Thoracic aorta (tissue), 2 donors: ENCODE data around the gene PRSS33. TPM values are rescaled to one million over a fixed set of nuclear protein-coding genes. Genes with fewer than 3 reads are reported as not detected.

Experiments
- ATAC-seq: fragments of 150-250 bp; one replicate; pipeline ENCODE4 v1.8.0; 2017; ENCODE audit warnings: low read depth; ENCODE audit not compliant: insufficient number of reproducible peaks, low FRiP score
- DNase-seq: peaks from one replicate; pipeline ENCODE4 v3.0.0-alpha.2; 2020; ENCODE audit warnings: low spot score
- H3K27ac ChIP-seq, 2 donors: fragments of 200-600 bp; sonication (generic); 1 replicate in 1 of 2; 2 replicates in 1 of 2; pipeline ENCODE4 v1.5.1; 2016; ENCODE audit warnings: mild to moderate bottlenecking in 2 of 2, moderate library complexity in 2 of 2
- H3K27me3 ChIP-seq: fragments of 200-600 bp; sonication (generic); replicated peaks from 2 replicates; pipeline ENCODE4 v1.6.0; 2016; ENCODE audit warnings: mild to moderate bottlenecking; ENCODE audit not compliant: insufficient read depth
- H3K36me3 ChIP-seq: fragments of 200-600 bp; sonication (generic); one replicate; pipeline ENCODE4 v1.5.1; 2016
- H3K4me1 ChIP-seq, 2 donors: fragments of 200-600 bp; sonication (generic); 1 replicate in 1 of 2; 2 replicates in 1 of 2; pipeline versions ENCODE4 v1.5.1 to v1.6.0; 2016; ENCODE audit warnings: low read depth in 2 of 2, mild to moderate bottlenecking in 1 of 2; ENCODE audit not compliant: control insufficient read depth in 1 of 2
- H3K4me3 ChIP-seq: fragments of 200-600 bp; sonication (generic); 2 replicates; pipeline ENCODE4 v1.5.1; 2016; ENCODE audit warnings: mild to moderate bottlenecking
- H3K9me3 ChIP-seq: fragments of 200-600 bp; sonication (generic); 2 replicates; pipeline ENCODE4 v1.5.1; 2016
- total RNA-seq, 2 donors: library from RNA; depleted of rRNA; stranded (reverse); fragments of >200 nt; gene quantifications; one replicate each; pipeline versions ENCODE4 v1.1.0 to v1.2.3, GENCODE V29; 2016
- TF ChIP-seq, protein P1 (sequence below): fragments of 200-600 bp; sonication (generic); IDR thresholded peaks from one replicate; pipeline ENCODE4 v1.5.1; 2019; ENCODE audit warnings: antibody characterized with exemption

The PRSS33 gene
- total RNA-seq, 2 donors from 2014 or later = not detected

DNA sequence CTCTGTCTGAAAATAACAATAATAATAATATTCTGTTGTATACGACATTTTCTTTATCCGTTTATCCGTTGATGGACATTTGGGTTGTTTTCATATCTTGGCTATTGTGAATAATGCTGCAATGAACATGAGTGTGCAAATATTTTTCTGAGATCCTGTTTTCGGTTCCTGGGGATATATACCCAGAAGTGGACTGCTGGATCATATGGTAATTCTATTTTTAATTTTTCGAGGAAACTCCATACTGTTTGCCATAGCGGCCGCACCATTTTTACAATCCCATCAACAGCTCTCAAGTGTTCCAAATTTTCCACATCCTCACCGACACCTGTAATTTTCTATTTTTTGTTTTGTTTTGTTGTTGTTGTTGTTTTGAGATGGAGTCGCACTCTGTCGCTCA is 5.6 kb upstream of the PRSS33 start:
- DNase-seq = no peak
- no peak overlapping the region for H3K27ac ChIP-seq
- TF ChIP-seq, protein P1, sequence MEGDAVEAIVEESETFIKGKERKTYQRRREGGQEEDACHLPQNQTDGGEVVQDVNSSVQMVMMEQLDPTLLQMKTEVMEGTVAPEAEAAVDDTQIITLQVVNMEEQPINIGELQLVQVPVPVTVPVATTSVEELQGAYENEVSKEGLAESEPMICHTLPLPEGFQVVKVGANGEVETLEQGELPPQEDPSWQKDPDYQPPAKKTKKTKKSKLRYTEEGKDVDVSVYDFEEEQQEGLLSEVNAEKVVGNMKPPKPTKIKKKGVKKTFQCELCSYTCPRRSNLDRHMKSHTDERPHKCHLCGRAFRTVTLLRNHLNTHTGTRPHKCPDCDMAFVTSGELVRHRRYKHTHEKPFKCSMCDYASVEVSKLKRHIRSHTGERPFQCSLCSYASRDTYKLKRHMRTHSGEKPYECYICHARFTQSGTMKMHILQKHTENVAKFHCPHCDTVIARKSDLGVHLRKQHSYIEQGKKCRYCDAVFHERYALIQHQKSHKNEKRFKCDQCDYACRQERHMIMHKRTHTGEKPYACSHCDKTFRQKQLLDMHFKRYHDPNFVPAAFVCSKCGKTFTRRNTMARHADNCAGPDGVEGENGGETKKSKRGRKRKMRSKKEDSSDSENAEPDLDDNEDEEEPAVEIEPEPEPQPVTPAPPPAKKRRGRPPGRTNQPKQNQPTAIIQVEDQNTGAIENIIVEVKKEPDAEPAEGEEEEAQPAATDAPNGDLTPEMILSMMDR = no peak
- H3K36me3 ChIP-seq = no peaks in the 10 kb centered on the region
- H3K9me3 ChIP-seq = no peaks in the 10 kb centered on the region
- H3K4me1 ChIP-seq = no peaks in the 10 kb centered on the region
- no peak for ATAC-seq
- H3K4me3 ChIP-seq = no peak overlapping the region
- H3K27me3 ChIP-seq = no peaks in the 10 kb centered on the region

DNA sequence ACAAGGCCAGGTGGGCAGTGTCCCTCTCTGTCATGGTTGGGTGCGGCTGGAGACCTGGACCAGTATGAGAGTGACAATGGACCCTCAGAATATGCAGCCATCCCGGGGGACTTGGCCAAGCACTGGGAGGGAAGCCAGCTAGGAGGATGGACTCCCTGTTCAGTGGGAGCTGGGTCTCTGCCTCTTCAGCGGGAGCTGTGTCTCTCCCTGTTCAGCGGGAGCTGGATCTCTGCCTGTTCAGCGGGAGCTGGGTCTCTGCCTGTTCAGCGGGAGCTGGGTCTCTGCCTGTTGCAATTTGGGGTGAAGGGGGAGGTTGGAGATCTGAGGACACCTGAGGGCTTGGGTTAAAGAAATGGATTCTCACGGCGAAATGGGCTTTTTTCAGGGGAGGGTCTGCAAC is 3.8 kb upstream of the PRSS33 start:
- DNase-seq (no peak), ATAC-seq (no peak)
- no peaks in the 10 kb centered on the region for H3K27me3 ChIP-seq

DNA sequence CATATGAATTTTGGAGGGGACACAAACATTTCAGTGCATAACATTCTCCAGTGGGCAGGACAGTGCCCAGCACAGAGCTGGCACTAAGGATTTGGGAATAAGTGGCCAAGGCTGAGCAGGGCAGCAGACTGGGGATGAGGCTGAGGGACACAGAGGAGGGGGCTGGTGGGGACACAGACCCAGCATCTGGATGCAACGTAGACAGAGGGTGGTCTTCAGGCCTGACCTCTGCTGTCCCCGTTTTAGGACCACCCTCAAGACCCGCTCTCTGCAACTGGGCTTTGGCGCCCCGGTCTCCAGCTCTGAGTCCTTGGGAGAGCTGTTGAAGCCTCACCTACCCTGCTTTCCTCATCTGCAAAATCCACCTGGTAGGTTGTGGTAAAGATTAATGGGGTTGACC is 3.3 kb upstream of the PRSS33 start:
- TF ChIP-seq, protein P1 = no peak
- Histone ChIP-seq H3K4me1 (no peaks in the 10 kb centered on the region), H3K27me3 (peaks cover 1% of the 10 kb centered on the region), H3K27ac (no peak overlapping the region), H3K4me3 (no peak overlapping the region), H3K9me3 (no peaks in the 10 kb centered on the region), H3K36me3 (no peaks in the 10 kb centered on the region)
- no peak for DNase-seq
- ATAC-seq = no peak

More for the DNA sequence above, 3.8 kb upstream of the PRSS33 start:
- Histone ChIP-seq H3K36me3 (no peaks in the 10 kb centered on the region), H3K9me3 (no peaks in the 10 kb centered on the region), H3K27ac (no peak overlapping the region), H3K4me1 (no peaks in the 10 kb centered on the region), H3K4me3 (no peak overlapping the region)
- TF ChIP-seq, protein P1 = no peak

DNA sequence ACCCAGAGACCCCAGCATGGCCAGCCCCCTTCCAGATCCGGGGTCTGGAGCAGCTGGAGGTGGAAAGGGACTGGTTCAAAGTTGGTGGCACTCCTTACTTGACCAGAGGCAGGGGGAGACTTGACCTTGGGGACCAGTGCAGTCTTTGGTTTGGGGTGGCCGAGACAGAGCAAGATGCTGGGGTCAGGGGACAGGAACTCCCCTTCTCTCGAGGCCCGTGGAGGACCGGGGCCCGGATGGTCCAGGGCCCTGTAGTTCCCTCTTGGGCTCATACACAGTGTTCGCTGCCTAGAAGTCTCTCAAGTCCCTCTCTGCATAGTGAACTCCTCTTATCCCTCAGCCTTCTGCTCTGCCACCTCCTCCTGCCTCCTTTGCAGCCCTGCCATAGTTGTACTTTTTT is 601 bp upstream of the PRSS33 start:
- DNase-seq (no peak), ATAC-seq (no peak)
- H3K9me3 ChIP-seq = no peaks in the 10 kb centered on the region
- H3K36me3 ChIP-seq = no peaks in the 10 kb centered on the region
- H3K27ac ChIP-seq = no peak overlapping the region
- H3K4me3 ChIP-seq = no peak overlapping the region
- peaks cover 0 to 8% of the 10 kb centered on the region in 2 donors for H3K4me1 ChIP-seq
- H3K27me3 ChIP-seq = peaks cover 6% of the 10 kb centered on the region
- TF ChIP-seq, protein P1 = no peak

DNA sequence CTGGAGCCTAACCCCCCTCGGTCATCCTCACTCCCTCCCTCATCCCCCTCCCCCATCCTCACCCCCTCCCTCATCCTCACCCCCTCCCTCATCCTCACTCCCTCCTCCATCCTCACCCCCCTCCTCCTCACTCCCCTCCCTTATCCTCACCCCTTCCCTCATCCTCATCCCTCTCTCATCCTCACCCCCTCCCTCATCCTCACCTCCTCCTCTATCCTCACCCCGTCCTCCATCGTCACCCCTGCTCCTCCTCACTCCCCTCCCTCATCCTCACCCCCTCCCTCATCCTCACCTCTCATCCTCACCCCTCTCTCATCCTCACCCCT is 571 bp downstream of the PRSS33 start:
- TF ChIP-seq, protein P1 = no peak
- Histone ChIP-seq H3K4me3 (no peak overlapping the region), H3K27me3 (peaks cover 6% of the 10 kb centered on the region), H3K36me3 (no peaks in the 10 kb centered on the region), H3K4me1 (peaks cover 0 to 8% of the 10 kb centered on the region in 2 donors), H3K9me3 (no peaks in the 10 kb centered on the region), H3K27ac (no peak overlapping the region)
- ATAC-seq (no peak), DNase-seq (no peak)
